Middle frontal gyrus (tissue), 1 donor: ENCODE measurements around the gene HOXC9.
"Not testable (repeated sequence)": the region's sequence is repeated elsewhere in the genome, so short reads cannot be mapped to it uniquely, and the experiment has no call there.

Experiments used
- DNase-seq: peaks from one replicate; pipeline ENCODE4 v3.0.0-alpha.2; 2015; ENCODE audit warnings: low spot score; ENCODE audit errors: extremely low spot score

The HOXC9 gene

DNA sequence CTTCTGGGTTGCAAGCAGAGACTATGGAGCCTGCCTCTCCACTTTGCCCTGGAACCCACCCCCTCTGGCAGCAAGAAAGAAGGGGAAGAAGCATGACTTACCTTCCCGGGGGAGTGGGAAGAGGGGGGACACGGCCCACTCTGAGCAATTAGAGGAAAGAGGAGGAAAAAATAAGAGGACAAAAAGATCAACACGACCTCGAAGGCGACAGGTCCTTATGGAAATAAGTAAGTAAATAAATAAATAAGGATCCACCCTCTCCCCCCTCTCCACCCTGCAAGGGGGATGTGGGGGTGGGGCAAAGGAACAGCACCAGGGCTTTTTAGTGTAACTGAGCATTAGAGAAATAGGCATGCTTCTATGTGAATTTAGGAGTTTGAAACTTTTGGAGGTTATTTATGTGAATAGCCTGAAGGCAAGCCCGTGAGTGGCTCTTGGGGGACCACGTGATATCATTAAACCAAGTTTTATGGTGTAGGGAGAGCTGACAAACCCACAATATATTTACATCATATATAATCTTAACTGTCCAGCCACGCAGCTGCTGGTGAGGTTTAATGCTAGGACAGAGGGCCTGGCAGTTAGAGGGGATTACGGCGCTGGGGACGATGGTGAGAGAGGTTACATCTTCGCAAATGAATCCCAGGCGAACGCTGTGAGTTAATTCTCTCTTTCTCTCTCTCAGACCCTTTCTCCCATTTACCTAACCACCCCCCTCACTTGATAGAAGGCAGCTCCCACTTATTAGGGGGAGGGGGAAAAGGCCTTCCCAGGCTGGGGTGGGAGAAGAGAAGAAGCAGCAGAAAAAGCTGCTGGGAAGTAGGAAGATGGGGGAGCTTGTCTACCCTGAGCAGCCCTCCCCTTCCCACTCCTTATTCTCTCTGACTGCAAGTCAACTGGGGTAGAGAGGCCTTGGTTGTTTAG is 37.7 kb downstream of the HOXC9 start:
- no peak for DNase-seq

DNA sequence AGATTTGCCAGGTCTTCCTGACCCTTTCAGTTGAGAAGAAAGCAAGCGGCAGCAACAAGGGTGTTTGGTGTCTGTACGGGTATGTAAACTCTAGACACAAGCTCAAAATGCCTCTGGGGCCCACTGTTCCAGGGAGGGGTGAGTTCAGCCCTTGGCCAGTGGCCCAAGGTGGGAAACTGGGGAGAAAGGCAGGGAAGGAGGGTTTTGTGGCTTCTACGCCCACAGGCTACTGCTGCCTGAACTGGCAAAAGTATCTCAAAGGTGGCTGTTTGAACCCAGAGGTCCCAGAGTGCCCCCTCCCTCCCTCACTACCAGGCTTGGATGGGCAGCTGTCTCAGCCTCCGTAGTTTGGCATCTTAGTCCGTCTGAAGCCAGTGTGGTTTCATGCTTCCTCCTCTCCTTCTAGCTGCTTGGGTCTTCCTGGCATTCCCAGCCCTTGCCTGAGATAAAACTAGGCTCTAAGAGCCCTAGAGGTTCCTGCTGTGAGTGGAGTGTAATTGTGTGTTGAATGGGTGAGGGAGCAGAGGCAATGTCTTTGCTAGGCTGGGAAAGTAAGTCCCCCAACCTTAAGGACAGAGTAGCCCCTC is 38.4 kb downstream of the HOXC9 start:
- DNase-seq, result no peak

DNA sequence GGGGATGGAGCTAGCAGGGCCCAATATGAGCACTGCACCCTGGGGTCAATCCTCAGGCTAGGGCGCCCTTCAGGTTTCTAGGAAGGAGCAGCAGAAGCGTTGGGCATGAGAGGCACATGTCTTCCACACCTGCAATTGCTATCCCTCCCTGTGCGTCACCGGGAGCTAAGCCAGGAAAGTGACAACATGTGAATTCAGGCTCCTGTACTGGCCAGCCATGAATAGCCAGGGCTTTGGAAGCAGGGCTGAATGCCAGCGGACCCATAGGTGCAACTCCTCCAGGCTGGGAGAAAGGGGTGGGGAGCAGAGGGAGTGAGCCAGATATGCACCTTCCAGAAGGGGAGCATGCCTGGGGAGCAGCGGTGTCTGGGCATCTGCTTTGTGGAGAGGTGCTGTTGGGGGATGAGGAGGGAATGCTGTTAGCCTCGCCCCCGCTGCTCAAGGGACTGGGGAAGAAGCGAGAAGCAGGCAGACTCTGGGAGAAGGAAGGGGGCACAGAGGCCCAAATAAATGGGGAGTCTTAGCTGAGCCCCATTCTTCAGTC is 39.0 kb downstream of the HOXC9 start:
- no peak for DNase-seq

DNA sequence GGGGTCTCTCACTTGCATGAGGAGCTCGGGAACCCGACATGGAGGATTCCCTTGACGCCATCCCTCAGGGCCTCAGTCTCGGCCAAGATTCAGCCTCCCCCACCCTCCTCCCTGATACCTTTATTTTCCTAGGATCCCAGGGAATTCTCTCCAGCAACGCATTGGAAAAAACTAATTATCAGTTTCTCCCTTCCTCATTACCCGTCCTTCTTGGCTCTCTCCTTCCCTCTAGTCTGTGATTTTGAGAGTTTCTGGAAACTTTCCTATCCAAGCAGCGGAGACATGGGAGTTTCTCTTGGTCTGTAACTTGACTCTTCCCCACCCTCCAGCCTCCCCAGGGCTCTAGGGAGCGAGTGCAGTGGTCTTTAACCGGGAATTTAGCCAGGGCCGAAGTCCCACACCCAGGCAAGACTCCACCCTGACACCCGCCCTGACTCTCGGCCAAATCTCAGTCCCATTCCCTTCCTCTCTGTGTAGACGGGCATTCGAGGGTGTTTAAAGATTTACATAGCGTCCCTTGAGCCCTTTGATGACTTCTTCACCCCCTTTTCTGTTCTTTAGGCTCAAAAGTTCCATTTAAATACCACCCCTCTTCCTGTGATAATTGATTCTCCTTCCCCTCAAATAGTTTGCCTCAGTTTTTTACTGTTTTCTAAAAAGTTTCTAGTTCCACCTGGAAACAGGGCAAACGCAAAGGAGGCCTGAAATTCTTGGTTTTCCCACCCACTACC is 39.6 kb downstream of the HOXC9 start:
- no peak for DNase-seq

DNA sequence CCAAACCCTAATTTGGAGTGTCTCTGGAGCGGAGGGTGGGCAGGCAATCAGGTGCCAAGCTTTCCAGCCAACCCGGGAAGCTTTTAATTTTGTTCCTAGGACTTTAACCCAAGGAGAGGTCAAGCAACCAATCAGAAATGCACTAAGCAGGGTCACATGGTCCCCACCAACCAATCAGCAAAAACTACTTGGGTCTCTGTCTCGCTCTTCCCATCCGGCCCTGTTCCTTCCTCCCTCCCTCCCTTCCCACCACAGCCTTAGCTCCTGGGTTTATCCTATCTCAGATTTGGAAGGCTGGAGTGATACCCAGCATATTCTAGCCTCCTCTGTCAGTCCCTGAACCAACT is 40.2 kb downstream of the HOXC9 start:
- DNase-seq, result no peak

DNA sequence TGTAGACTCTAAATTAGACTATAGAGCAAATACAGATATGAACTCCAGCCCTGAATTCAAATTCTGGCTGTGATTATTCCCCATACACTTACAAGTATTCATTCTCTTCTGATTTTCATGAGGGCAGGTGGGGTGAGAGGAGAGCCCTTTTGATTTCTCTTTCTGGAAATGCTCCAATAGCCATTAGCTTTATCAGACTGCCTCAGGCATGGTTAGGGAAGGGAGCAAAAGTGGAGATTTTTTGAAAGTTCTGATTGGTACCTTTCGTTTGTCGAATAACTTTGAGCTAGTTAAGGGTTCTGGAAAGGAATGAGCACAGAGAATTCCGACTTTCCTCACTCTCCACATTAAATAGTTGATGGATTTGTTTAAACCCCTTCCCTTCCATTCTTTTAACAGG is 40.7 kb downstream of the HOXC9 start:
- no peak for DNase-seq

DNA sequence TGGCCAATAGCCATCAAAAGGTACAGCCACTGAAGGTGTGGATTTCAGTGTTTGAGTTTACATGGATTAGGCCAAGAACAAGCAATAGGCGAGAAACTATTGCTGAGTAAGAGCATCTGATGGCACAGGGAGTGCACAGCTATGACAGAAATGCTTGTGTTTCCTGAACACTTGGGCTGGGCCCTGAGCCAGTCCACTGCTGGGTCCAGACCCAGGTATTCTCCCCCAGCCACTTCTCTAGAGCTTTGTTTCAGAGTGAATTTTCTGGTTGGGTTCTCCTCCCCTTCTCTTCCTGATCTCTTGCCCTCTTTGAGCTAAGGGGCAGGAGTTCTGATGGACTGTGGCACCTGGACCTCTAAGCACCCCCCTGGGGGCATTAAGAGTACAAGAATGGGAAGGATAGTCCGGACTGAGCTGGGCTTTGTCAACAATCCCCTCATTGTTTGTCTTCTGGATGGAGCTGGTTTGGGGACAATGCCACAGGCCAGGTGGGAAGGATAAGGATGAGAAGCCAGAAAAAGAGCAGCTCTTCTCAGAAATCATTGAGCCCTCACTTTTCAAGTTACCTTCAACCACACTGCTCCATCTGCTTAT is 41.2 kb downstream of the HOXC9 start:
- DNase-seq, result no peak

DNA sequence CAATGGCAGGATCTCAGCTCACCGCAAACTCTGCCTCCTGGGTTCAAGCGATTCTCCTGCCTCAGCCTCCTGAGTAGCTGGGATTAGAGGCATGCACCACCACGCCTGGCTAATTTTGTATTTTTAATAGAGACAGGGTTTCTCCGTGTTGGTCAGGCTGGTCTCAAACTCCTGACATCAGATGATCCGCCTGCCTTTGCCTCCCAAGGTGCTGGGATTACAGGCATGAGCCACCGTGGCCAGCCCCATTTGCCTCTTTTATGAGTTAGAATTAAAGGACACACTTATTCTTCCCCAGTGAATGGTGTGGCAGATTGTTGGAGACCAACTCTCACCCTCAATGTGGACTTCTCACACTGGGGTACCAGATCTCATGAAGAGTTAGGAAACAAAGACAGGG is 42.1 kb downstream of the HOXC9 start:
- DNase-seq, result not testable (repeated sequence)

DNA sequence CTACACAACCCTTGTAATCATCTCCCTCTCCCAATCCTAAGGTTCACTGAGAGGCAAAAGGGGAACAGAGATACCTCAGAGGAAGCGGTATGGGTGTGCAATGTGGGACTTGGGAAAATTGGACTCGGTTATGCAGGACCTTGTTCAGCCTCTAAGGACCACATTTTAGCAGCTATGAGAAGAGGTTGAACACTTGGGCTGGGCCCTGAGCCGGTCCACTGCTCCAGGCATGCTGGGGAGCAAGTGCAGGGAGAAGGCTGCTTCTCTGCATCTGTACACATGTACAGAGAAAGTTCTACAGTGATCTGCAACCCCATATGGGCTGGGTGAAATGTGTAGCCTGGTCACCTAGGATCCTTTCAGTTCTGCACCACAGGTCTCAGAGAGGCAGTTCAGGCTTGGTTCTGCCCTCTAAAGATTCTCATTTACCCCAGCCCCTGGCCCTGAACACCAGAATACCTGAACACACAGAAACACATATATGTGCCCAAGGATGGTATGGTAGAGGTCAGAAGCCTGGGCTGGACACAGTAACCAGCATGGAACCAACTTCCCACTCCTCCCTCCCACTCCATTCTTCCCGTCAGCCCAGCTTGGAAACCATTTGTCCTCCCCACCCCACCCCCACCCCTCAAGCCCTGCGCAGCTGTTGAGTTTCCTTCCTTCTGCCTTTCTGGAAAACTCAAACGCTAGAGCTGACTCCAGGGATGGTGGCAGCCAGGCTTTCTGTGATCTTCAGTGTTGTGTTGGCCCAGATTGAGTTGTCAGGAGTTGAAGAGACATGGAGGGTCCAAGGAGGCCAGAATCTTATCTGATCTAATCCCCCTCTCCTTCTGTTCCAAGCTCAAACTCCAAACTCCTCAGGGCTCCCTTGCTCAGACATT is 43.3 kb downstream of the HOXC9 start:
- DNase-seq, result no peak

DNA sequence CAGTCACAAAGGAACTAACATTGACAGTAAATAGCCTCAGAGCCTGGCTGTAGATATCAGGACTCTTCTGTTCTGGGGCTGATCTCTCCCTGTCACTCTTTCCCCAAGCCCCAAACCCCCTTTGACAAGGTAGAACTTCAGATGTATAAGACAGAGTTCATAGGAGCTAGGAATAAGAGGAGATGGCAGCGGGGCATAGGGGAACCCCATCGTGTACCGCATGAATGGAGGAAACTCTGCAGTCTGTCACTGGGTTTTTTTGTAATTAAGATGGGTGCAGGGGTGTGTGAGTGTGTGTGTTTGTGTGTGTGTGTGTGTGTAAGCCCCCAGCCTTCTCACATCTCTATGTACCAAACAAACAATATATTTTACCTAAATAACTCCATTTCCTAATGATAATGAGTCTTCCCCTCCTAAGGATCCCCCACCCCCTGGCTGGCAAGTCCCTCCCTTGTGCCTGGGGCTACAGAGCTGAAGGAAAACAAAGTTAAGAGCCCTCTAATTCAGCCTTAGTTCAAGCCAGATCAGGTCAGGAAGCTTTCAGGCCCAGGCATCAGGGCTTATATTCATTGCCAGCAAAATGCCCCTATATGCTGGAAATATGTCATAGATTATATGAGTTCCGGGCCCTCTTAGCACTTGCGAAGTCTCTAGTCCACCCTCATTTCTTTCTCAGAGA is 44.6 kb downstream of the HOXC9 start:
- no peak for DNase-seq

DNA sequence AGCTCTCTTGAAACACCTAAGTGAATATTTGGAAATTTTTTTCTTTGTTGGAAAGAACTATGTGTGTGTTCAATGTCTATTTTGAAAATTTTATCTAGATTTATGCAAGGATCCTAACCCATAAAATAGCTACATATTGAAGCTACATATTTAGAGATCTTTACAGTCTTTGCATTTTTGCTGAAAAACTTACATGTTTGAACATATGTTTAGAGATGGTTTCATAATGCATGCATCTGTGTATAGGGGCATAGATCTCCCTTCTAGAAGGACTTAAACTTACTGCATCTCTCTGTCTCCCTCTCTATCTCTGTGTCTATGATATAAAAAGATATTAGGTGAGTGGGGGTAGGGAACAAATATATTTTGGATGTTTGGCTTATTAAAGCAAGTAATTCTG is 45.4 kb downstream of the HOXC9 start:
- no peak for DNase-seq

DNA sequence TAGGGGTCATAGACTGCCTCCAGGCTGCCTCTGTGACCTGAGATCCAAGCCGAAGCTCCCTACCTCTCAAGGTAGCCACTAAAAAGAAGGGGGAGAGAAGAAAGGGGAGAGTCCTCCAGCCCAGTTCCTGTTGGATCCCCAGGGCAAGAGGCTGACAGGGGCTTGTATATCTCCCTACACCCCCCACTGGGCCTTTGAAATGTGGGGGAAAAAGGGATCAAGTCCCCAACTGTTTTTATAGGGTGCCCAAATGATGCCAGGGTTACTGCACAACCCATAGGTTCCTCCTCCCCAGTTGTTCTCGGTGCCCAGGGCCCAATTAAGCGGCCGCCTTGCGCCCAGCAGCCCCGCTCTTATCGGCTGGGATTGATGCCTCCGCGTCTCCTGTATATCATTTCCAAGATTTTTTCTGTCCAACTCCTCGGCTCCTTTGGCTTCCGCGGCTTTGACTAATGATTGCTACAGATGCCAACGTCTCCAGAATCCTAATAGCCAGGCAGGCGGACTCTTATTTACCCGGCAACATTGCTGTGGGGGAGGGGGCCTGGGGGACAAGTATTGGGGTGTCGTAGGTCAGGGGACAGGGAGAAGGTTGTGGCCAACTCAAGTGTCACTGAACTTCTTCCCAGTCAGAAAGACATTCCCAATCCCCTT is 46.0 kb downstream of the HOXC9 start:
- no peak for DNase-seq

DNA sequence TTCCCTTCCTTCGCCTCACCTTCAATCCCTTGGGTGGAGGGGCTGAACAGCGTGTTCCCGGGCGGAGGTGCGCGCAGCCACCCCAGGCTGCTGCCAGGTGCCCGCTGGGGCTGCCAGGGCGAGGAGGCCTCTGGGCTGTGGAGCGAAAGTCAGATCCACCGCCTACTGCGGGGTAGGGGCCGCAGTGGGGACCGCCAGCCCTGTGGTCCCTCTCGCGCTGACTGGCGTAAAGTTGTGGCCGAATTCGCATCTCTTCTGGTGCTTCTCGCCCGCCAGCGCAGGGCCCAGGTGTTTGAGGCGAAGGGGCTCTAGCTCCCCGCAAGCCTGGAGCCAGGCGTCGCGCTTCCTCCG is 46.8 kb downstream of the HOXC9 start:
- no peak for DNase-seq

DNA sequence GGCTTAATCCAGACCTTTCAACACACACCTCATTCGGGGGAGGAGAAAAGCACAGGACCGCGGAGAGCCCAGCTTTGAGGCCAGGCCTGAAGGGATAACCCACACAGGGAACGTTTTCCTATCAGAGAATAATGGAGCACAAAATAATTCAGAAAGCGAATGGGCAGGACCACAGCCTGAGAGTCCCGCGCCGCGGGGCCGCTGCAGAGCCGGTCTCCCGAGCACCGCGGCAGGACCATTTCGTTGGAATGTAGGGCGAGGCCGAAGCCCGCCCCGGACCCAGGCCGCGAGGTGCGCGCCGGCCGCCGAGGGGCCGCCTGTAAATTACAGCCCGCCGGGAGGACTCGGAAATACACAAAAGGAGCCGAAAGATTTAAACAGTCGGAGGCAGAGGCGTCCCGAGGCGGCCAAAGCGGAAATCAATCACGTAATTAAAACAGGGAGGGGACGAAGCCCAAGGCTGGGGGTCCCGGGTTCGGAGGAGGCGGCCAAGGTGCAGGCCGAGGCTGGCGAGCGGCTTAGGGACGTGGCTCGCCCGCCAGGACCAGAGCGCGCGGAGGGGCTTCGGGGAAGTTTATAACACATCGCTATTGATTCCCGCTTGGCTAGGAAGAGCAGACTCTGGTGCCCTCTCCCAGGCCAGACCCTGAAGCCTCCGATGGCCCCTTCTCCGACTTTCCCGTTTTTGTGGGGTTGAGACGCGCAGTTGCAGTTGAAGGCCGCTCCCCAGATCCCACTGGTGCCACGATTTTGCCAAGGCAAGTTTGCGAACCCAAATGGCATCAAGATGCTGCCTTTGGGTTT is 47.4 kb downstream of the HOXC9 start:
- no peak for DNase-seq

DNA sequence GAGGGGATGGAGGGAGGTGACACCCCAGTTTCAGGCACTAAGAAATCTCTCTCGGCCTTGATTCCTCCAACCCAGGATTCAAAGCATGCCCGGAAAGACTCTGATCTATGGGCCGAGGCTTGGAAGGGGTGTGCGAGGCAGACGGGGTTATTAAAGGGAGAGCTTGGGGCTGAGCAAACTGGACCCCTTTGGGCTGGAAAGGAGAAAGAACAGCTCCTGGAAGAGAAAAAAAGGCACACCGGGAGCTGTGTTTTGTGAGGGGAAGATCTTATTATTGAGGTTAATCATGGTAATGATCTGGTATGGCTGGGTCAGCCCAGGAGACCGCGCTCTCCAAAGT is 48.0 kb downstream of the HOXC9 start:
- no peak for DNase-seq

DNA sequence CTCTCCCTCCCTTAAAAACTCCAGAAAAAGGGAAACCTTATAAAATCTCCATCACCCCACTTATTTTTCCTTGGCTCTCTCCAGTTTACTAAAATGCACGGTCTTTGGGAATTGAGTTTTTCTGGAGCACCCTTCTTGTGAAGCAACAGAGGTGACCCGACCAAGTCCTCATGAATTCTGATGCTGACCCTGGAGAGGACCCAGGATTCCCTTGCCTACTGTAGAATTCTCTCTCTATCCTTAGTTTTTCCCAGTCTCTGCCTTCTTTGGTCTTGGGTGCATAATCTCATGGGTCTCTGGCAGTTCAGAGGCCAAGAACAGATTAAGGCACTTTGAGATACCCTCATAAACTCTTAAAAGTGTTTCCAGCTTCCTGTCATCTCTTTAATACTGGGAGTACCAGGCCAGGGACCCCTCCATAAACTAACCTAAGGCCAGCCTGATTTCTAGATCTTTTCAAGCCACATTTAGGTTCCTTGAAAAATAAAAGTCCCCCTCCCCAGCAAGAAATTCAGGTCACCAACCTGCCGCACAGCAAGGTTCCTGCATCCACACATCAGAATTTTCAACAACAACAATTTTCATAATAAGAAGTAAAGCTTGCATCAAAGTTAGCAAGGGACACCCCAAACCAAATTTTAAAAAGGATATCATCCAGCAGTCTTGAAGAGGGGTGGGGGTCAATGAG is 48.6 kb downstream of the HOXC9 start:
- no peak for DNase-seq

DNA sequence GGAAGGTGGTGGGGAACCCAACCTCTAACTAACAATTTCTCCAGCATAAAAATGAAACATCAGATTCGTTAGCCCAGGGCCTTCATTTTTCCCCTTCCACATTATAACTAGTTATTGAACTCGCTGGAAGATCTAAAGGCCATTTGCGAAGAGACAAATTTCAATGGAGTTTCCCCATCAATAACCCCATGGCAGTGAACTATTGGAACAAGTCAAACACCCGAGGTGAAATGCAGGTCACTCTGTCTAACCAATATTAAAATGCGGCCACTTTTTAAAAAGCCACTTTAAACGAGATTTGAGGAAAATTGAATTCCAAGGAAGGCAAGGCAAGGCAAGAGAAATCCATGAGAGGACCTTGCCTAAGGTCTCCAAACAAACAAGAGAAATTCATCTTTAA is 49.1 kb downstream of the HOXC9 start:
- no peak for DNase-seq

DNA sequence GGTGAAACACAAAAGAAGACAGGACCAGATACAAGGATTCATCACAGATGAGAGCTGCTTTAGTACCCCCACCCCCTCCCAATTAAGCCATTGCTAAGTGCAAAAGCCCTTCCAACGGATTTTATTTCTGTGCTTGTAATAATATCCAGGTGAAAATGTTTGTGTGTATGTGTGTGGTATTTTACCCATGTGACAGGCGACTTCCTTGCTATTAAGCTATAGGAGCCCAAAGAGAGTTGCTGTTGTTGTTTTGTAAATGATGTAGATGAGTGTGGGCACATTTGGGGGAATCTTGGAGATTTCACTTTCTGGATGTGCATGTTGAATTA is 50.5 kb downstream of the HOXC9 start:
- DNase-seq, result no peak
